ENCODE data around the gene MYLK. TPM values are rescaled to one million over a fixed set of nuclear protein-coding genes. Genes with fewer than 3 reads are reported as not detected.
"Not testable (repeated sequence)": the region's sequence is repeated elsewhere in the genome, so short reads cannot be mapped to it uniquely, and the experiment has no call there.

The MYLK gene
- polyA plus RNA-seq, 1 donor: 132 TPM

- DNase-seq: no peak
Measured at GRCh38 chr3:123751433-123751832, 132.7 kb downstream of the MYLK start.

GRCh38 chr3:123750659-123751420, 133.3 kb downstream of the MYLK start:
- DNase-seq: no peak

- no peak for DNase-seq
Measured at GRCh38 chr3:123750209-123750608, 133.9 kb downstream of the MYLK start.

DNA sequence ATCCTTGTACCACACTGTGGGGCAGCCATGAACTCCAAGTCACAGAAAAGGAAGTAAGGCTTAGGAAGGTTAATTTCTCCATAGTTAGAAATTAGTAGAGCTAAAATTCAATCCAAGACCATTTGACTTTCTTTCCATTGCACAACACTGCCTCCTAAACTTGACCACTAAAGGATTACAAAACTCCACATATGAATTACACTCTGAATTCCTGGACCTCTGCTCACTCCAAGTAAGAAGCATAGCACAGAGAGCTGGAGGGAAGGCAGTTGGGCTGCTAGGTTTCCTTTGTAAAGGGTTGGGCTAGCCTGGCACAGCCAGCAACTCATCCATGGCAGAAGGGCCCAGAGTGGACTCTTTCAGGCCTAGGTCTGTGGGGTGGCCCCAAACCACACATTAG, 134.4 kb downstream of the MYLK start:
- no peak for DNase-seq

DNA sequence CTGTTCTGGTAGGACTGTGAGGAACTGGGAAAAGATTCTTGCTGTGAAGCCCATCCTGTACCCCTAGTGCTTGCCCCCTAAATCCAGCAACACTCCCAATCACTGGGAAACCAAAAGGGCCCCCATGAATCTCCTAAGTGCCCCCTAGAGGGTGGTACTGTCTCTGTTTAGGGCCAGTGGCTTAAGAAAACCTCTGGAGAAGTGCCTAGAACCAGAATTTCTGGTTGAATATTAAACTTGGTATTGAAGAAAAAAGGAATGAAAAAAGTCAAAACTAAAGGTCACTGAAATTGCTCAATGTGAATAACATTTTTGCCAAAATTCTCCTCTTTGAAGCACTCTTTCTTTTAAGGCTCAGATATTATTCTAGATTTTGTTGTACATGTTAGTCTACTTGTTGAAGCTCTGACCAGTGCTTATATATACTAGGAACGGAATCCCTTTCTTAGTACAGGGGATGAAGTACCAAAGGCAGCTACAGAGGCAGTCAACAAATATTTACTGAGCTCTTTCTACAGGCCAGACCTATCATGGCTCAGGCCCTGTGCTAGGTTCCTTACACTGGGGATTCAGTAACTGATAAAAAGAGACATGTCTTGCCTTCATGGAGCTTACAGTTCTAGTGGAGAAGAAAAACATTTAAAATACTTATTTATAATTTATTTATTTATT, 138.8 kb downstream of the MYLK start:
- no peak for DNase-seq

GRCh38 chr3:123744064-123744463, 140.1 kb downstream of the MYLK start:
- DNase-seq: no peak

DNA sequence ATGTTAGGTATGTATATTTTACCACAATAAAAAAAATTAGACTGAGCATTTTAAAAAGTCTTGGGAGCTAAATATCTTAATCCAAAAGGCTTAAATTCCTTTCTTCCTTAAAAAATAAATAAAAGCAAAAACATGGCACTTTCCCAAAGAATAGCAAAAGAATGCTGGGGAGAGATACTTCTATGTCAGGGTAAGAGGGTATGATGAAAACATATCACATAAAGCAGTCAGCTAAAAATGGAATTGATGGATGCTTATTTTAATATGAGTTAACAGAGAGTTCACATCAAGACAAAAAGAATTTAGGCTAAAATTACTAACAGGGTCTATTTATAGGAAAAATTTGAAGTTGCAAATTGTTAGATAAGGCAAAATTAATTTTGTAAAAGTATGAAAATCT, 141.0 kb downstream of the MYLK start:
- no peak for DNase-seq

GRCh38 chr3:123741041-123741511, 143.1 kb downstream of the MYLK start:
- DNase-seq: no peak

DNA sequence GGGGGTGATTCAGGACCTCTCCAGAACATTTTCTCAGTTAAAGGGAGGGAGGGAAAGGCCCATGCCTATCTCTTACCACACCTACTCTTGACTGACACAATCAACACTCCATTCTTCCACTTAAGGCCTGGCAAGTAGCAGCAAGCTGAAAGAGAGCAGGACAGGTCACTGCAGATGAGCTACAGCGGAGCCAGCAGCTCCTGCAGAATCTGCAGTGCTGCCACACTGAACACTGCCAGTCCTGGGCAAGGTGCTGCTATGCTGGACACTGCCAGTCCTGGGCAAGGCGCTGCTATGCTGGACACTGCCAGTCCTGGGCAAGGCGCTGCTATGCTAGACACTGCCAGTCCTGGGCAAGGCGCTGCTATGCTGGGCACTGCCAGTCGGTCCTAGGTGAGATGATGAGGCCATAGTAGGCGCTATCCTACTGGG, 143.7 kb downstream of the MYLK start:
- no peak for DNase-seq

DNA sequence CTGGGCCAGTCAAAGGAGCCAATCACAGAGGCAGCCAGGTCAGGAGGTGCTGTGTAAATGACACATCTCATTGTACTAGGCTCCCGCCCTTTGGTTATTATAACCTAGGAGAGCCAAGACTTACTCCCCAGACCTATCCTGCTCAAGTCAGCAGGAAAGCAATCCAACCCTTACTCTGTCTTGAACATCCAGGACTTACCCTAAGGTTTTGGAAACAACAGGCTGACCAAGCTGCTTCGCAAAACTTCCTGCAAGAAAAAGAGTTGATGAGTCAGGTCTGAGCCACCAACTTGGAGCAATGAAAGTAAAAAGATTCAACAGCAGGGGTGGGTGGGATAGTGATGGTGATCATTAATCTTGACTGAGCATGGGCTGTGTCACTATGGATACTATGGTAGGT, 144.4 kb downstream of the MYLK start:
- DNase-seq: no peak

DNA sequence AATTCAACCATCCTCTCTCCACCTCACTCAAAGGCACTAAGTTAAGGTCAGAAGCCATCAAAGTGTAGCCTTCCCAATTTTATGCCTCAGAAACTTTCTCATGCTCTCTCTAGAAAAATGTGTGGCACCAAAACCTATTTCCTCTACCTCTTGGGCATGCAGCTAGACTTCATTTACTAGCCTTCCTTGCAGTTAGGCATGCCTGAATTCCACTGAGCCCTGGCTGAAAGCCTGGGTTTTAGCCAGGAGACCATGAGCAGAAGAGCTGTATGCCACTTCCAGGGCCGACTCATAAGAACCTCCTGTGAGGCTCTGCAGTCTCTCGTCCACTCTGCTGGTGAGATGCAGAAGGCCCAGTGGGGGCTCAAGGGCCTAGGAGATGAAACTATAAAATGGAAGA, 145.0 kb downstream of the MYLK start:
- DNase-seq: no peak

- not testable (repeated sequence) for DNase-seq
Measured at GRCh38 chr3:123738522-123738921, 145.6 kb downstream of the MYLK start.

DNA sequence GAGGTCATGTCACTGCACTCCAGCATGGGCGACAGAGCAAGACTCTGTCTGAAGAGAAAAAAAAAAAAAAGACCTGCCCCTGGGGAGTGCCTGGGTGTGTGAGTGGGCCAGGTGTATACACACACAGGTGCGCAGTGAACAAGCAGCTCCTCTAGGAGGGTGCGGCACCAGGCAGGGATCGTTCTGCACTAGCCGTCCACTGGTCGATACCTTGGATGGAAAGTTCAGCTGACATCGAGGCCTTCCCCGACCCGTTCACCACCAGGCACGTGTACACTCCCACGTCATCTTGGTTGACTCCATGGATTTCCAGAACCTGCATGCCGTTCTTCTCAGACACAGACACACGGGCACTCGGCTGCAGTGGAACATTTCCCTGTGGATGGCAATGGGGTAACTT, 147.0 kb downstream of the MYLK start:
- DNase-seq: no peak

DNA sequence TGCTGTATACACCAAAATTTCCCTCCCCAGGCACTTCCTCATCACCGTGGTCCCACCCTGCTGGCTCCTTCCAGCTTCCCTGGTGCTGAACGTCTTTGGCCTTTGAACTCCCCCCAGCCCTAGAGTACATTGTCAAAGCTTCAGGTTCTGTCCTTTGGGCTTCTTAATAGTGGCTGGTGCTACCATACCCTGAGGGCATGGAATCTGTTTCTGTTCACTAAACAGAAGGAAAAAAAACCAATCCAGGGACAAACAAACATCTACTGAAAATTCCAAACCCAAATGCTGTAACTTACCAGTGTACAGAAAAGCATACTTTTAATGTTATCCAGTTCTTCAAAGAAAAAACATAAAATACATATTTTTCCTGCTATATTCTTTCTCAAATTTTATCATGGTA, 148.7 kb downstream of the MYLK start:
- DNase-seq: no peak

DNA sequence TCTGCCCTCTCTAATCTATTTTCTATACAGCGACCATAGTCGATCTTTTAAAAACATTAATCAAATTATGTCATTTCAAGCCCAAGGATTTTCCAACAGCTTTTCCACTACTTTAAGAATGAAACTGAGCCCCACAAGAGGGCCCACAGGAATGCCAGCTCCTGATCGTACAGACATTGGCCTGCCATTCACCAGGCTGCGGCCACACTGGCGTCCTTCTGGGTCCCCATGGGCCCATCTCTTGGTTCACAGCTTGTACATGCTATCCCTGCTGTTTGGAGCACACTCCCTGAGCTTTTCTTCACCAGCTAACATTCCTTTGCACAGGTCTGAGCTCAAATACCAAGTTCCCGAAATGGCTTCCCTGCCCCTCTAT, 149.6 kb downstream of the MYLK start:
- no peak for DNase-seq

DNA sequence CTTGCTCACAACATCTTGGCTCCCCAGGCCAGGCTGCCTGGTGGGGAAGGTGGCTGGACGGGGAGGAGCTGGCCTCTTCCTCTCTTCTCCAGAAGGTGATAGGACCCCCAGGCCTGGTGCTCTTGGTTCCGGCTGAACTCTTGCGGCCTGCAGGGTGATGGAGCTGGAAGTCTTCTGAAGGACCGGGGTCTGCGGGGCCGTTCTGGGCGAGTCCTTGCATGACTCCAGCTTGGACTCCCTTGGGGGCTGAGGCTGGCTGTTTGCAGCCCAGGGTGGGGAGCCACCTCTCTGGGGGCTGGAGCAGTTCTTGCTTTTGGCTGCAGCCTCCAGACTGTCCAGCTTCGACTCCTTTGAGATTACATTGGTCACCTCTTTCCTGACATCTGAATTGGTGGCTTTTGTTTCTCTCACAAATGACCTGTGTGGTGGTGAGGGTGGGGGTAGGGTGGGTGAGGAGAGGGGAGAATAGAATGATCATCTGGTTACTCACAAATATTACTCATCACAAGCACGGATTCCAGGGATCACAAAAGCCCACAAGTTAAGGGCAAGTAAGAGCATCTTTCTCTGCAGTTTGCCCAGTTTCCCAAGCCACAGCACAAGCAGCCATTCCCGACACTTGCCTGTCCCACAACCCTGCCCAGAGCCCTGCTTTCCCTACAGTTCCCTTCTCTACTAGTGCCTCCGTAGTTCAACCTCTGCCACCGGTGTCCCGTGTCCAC, 150.2 kb downstream of the MYLK start:
- no peak for DNase-seq

DNA sequence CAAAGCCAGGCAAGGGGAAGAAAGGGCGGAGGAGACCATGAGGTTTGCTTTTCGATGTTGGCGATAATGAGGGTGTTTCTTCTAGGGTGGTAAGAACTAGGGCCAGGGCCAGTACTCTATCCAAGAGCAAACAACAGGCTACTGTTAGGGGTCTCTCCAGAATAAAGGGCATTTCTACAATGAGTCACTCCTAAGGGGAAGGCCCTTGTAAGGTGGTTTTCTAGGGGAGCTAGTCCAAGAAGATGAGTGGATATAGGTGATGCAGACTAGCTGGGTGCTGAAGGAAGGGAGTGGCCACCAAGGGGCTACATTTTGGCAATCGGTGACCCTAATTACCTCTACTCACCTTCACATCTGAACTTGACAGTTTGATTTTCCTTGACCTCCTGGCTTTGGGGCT, 150.8 kb downstream of the MYLK start:
- DNase-seq: no peak

DNA sequence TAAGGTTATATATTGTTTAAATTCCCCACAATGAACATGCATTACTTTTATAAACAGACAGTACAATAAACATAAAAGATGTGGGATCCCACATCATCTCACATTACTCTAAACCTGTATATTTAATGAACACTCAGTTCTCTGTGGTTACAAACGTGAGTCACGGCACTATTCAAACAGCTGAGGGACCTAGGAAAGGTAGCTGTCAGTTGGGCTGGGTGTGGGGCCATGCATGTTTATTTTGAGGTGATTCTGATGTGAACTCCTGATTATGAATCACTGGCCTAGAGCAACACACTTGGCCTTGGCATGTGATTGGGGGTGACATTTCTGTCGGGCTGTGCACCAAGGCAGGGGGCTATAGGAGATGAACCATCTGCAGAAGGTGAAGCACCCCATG, 151.7 kb downstream of the MYLK start:
- DNase-seq: no peak

DNA sequence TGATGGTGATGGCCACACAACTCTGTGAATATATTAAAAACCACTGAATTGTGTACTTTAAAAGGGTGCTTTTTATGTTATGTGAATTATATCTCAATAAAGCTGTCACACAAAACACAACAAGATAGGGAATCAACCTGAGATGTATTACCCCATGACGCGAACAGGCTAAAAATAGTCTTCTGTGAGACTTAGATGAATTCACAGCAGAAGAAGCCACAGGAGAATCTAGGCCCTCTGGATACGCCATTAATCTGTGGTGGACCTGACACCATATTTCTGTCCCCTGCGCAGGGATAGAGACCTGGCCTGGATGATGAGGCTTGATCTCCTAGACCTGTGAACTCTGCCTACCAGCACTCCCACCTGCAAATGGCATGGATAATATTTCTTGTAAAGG, 153.3 kb downstream of the MYLK start:
- DNase-seq: no peak

GRCh38 chr3:123728991-123729390, 155.1 kb downstream of the MYLK start:
- DNase-seq: no peak

DNA sequence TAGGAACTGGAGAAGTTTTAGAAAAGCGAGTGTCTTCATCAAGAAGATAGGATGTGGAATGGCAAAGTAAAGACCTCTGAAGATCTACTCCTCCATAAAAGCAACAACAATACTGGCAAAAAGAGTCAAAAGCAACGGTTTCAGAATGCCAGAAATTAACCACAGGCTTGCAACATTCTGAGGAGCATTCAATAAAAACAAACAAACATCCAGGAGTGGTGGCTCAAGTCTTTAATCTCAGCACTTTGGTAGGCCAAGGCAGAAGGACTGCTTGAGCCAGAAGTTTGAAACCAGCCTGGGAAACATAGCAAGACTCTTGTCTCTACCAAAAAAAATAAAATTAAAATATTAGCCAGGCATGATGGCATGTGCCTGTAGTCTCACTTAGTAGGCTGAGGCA, 156.1 kb downstream of the MYLK start:
- no peak for DNase-seq

DNA sequence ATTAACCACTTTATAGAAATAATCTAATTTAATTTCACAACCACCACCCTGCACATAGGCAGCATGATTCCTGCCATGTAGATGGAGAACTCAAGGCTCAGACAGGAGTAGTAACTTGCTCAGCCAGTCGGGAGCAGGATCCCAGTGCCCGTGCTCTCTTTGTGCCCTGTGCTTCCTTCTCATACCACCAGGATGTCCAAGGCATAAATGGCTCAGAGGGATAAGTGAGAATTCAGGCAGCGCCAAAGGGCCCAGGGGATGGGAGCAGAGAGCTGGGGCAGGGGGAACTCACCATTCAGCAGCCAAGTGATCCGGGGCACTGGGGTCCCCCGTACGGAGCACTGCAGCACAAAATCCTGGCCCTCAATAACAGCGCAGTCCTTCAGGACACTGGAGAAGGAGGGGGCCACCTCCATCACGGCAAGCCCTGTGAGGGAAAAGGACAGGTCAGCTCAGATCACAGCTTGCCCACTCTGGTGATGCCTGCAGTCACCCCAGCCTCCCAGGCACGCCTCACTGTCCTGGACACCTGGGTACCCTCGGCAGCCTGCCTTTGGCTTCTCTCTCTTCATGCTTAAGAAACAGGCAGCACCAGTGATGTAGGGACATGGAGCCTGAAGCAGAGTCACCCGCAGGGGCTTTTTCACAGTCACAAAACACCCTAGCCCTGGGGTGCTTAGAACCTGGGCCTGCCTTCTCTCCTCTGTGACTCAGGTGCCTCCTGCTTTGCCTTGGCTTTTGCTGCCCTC, 158.3 kb downstream of the MYLK start:
- DNase-seq: no peak

Measured in left kidney (tissue), 2 donors.